ENCODE data around the gene DYNLL1. TPM values are rescaled to one million over a fixed set of nuclear protein-coding genes. Genes with fewer than 3 reads are reported as not detected.

Gene DYNLL1
- total and polyA plus RNA-seq, 9 donors = 228 to 403 (median 358) TPM

DNA sequence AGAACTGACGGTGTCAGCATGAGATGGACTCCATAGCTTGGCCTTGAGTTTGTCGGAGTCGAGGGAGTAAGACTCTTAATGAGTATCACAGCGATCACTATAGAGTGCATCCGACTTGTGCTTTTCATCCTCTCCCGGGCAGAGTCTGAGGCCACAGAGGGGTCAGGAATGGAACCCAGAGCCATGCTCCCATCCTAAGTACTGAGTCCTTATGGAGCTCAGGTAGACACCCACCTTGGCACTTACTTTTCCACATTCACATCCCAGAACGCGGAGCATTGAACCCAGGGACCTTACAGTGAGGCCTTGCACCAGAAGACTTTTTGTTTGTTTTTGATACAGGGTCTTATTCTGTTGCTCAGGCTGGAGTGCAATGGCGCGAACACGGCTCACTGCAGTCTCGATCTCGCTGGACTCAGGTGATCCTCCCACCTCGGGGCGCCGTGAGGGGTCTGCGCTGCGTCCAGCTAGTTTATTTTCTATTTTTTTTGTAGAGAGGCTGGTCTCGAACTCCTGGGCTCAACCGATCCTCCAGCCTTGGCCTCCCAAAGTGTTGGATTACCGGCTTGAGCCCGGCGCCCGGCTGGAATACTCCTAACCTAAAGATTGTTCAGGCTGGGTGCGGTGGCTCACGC lies 25.6 kb upstream of the DYNLL1 start:
- Histone ChIP-seq H3K4me3 (ENCODE audit: low read length) (peak overlapping the region; percentile 80), H3K4me1 (ENCODE audit: control insufficient read depth, insufficient read depth, low read length) (peaks cover 19% of the 10 kb centered on the region), H3K27me3 (ENCODE audit: control insufficient read depth, insufficient read depth, low read length) (no peaks in the 10 kb centered on the region), H3K36me3 (ENCODE audit: control insufficient read depth, insufficient read depth, low read length) (peaks cover 13% of the 10 kb centered on the region), H3K27ac (ENCODE audit: low read length) (peak overlapping the region; percentile 74), H3K9me3 (replicated peaks; ENCODE audit: control insufficient read depth, low read depth, low read length) (no peaks in the 10 kb centered on the region)
- no peak for DNase-seq
- 53% methylated on average over 15 of the region's 26 CpGs for WGBS (ENCODE audit: insufficient coverage)

DNA sequence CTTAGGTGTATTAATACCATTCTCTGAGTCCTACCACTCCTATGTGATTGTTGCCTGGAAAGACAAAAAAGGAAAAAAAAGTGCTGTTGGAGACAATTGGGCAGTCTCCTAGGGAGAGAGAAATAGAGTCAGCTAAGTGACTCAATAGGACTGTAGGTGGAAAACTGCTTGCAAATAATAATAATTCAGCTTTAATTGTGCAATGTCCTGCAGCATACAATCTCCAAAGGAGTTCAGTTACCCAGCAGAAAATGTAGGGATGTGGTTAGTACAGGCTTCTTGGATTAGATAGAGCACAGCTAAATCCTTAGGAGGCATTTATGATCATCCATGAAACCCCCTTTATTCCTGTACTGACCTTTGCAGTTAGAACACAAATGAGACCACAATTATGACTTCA lies 23.4 kb upstream of the DYNLL1 start:
- Histone ChIP-seq H3K4me3 (ENCODE audit: low read length) (no peak overlapping the region), H3K9me3 (replicated peaks; ENCODE audit: control insufficient read depth, low read depth, low read length) (no peaks in the 10 kb centered on the region), H3K27ac (ENCODE audit: low read length) (no peak overlapping the region), H3K4me1 (ENCODE audit: control insufficient read depth, insufficient read depth, low read length) (peaks cover 16% of the 10 kb centered on the region), H3K27me3 (ENCODE audit: control insufficient read depth, insufficient read depth, low read length) (no peaks in the 10 kb centered on the region), H3K36me3 (ENCODE audit: control insufficient read depth, insufficient read depth, low read length) (no peaks in the 10 kb centered on the region)
- DNase-seq = no peak

DNA sequence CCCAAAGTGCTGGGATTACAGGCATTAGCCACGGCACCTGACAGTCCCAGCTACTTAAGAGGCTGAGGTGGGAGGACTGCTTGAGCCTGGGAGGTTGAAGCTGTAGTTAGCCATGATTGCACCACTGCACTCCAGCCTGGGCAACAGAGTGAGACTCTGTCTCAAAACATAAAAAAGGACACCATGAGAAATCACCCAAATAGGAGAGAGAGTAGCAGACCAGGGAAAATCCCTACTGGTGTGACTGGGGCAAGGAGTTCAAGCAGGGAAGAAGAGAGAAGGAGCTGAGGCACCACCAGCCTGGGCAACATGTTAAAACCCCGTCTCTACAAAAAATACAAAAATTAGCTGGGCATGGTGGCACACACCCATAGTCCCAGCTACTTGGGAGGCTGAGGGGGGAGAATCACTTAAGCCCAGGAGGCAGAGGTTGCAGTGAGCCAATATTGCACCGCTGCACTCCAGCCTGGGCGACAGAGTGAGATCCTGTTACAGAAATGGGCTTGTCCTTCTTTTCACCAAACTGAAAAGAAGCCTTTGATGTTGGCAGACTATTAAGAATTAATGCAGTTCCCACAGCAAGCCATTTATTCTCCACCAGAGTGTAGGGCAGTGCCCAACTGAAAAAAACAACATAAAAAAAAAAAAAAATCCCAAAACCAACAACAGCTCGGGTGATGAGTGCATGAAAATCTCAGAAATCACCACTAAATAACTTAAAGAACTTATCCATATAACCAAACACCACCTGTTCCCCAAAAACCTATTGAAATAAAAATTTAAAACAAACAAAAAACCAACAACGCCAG lies 21.9 kb upstream of the DYNLL1 start:
- Histone ChIP-seq H3K27ac (ENCODE audit: low read length) (no peak overlapping the region), H3K9me3 (replicated peaks; ENCODE audit: control insufficient read depth, low read depth, low read length) (no peaks in the 10 kb centered on the region), H3K27me3 (ENCODE audit: control insufficient read depth, insufficient read depth, low read length) (no peaks in the 10 kb centered on the region), H3K4me1 (ENCODE audit: control insufficient read depth, insufficient read depth, low read length) (peaks cover 5% of the 10 kb centered on the region), H3K36me3 (ENCODE audit: control insufficient read depth, insufficient read depth, low read length) (no peaks in the 10 kb centered on the region), H3K4me3 (ENCODE audit: low read length) (no peak overlapping the region)
- 59% methylated on average over 3 of the region's 6 CpGs for WGBS (ENCODE audit: insufficient coverage)
- DNase-seq = no peak

DNA sequence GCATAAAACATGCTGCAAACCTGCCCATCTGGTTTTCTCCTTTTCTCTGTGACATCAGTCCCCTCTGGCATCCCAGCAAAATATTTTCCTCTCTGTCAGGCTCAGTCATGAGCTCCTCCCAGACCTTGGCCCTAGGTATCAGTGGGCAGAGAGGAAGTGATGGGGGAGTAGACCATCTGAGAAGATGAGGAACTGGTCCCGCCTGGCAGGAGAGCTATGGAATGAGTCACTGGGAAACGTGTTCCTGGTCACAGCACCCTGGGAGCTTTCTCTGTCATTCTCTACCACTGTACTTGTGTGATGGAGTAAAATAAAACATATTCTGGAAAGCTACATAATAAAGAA lies 21.3 kb upstream of the DYNLL1 start:
- Histone ChIP-seq H3K36me3 (ENCODE audit: control insufficient read depth, insufficient read depth, low read length) (no peaks in the 10 kb centered on the region), H3K4me3 (ENCODE audit: low read length) (no peak overlapping the region), H3K9me3 (replicated peaks; ENCODE audit: control insufficient read depth, low read depth, low read length) (no peaks in the 10 kb centered on the region), H3K27ac (ENCODE audit: low read length) (no peak overlapping the region), H3K4me1 (ENCODE audit: control insufficient read depth, insufficient read depth, low read length) (peaks cover 5% of the 10 kb centered on the region), H3K27me3 (ENCODE audit: control insufficient read depth, insufficient read depth, low read length) (no peaks in the 10 kb centered on the region)
- no CpG with 5 or more reads among the region's 2 CpGs for WGBS (ENCODE audit: insufficient coverage)
- DNase-seq = peak; percentile 76

DNA sequence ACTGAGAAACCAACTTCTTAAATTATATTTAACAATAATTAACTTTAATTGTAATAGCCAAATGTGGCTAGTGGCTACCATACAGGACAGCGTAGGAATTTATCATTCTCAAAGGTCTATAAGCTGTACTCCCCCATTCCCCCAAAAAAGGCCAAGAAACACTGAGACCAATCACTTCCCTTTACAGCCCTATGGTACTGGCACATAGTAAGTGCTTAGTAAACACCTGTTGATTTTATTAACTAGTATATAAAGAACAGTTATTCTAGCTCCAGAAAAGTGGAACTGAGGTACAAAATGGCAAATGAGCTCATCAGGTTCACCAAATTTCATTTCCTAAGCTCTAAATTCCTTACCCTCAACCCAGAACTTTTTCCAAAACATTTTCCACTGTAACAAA lies 20.3 kb upstream of the DYNLL1 start:
- Histone ChIP-seq H3K27ac (ENCODE audit: low read length) (no peak overlapping the region), H3K4me1 (ENCODE audit: control insufficient read depth, insufficient read depth, low read length) (no peaks in the 10 kb centered on the region), H3K9me3 (replicated peaks; ENCODE audit: control insufficient read depth, low read depth, low read length) (no peaks in the 10 kb centered on the region), H3K36me3 (ENCODE audit: control insufficient read depth, insufficient read depth, low read length) (no peaks in the 10 kb centered on the region), H3K27me3 (ENCODE audit: control insufficient read depth, insufficient read depth, low read length) (no peaks in the 10 kb centered on the region), H3K4me3 (ENCODE audit: low read length) (no peak overlapping the region)
- no CpG with 5 or more reads among the region's 1 CpG for WGBS (ENCODE audit: insufficient coverage)
- DNase-seq = no peak

DNA sequence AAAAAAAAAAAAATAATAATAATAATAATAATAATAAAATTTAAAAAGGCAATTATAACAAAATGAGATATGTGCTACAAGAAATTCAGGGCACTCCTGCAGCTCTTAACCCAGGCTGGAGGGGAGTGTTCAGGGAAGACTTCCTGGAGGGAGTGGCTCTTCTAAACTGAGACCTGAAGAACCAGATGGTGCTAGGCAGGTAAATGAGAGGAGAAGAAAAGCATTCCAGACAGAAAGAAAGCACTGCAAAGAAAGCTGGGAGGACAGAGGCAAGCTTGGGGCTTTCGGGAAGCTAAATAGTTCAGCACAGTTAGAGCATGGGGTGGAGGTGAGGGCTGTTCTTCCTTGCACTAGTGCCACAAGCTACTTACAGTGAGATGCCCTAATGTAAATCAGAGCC lies 16.5 kb upstream of the DYNLL1 start:
- Histone ChIP-seq H3K36me3 (ENCODE audit: control insufficient read depth, insufficient read depth, low read length) (peaks cover 12% of the 10 kb centered on the region), H3K27me3 (ENCODE audit: control insufficient read depth, insufficient read depth, low read length) (no peaks in the 10 kb centered on the region), H3K4me1 (ENCODE audit: control insufficient read depth, insufficient read depth, low read length) (no peaks in the 10 kb centered on the region), H3K27ac (ENCODE audit: low read length) (no peak overlapping the region), H3K9me3 (replicated peaks; ENCODE audit: control insufficient read depth, low read depth, low read length) (no peaks in the 10 kb centered on the region), H3K4me3 (ENCODE audit: low read length) (no peak overlapping the region)
- no peak for DNase-seq
- WGBS (ENCODE audit: insufficient coverage) = 100% methylated on average over 1 of the region's 1 CpG

DNA sequence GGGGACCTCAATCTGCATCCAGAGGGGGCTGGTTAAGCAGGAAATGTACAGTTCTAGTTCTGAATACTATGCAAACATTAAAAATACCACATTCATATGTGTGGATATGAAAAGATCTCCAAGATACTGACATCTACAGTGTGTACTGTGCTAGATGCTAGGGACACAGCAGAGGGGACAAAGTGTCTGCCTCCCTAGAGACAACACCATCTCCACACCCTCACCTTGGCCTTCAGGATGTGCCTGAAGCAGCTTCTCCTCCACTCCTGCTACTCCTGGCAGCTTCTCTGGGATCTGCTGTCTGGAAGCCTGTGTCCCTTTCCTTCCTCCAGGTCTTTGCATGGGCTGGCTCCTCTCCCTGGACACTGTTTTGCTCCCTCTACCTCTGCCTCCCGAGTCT lies 15.7 kb upstream of the DYNLL1 start:
- Histone ChIP-seq H3K36me3 (ENCODE audit: control insufficient read depth, insufficient read depth, low read length) (peaks cover 12% of the 10 kb centered on the region), H3K9me3 (replicated peaks; ENCODE audit: control insufficient read depth, low read depth, low read length) (no peaks in the 10 kb centered on the region), H3K27ac (ENCODE audit: low read length) (no peak overlapping the region), H3K27me3 (ENCODE audit: control insufficient read depth, insufficient read depth, low read length) (no peaks in the 10 kb centered on the region), H3K4me3 (ENCODE audit: low read length) (no peak overlapping the region), H3K4me1 (ENCODE audit: control insufficient read depth, insufficient read depth, low read length) (no peaks in the 10 kb centered on the region)
- 71% methylated on average over 1 of the region's 1 CpG for WGBS (ENCODE audit: insufficient coverage)
- DNase-seq = no peak

DNA sequence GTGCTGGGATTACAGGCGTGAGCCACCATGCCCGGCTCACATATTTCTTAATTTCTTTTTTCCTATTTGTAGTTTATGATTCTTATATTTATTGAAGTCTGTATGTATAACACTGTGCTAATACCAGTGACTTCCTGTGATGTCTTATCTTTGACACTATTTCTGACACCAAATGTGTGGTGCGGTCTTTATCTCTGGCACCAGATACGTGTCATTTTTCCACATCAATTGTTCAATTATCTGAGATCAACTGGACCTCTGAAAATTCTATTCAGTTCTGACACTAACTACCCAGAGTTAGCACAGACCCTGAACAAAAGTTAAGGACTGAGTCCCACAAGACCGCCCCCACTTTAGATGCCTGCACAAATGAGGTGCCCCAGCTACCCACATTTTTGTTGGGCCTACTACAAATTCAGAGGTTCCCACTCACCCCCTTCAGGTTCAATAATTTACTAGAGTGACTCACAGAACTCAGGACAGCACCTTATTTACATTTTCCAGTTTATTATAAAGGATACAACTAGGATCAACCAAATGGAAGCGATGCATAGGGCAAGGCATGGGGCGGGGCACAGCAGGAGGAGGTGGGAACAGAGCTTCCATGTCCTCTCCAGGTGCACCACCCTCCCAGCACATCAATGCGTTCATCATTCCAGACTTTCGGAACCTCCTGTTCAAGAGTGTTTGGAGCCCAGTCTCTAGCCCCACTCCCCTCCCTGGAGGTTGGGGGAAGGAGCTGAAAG lies 14.7 kb upstream of the DYNLL1 start:
- H3K4me1 ChIP-seq (ENCODE audit: control insufficient read depth, insufficient read depth, low read length) = no peaks in the 10 kb centered on the region
- H3K9me3 ChIP-seq (replicated peaks; ENCODE audit: control insufficient read depth, low read depth, low read length) = no peaks in the 10 kb centered on the region
- no peak overlapping the region for H3K4me3 ChIP-seq (ENCODE audit: low read length)
- DNase-seq = no peak
- H3K36me3 ChIP-seq (ENCODE audit: control insufficient read depth, insufficient read depth, low read length) = peaks cover 12% of the 10 kb centered on the region
- H3K27ac ChIP-seq (ENCODE audit: low read length) = no peak overlapping the region
- H3K27me3 ChIP-seq (ENCODE audit: control insufficient read depth, insufficient read depth, low read length) = no peaks in the 10 kb centered on the region
- WGBS (ENCODE audit: insufficient coverage) = 95% methylated on average over 4 of the region's 9 CpGs

DNA sequence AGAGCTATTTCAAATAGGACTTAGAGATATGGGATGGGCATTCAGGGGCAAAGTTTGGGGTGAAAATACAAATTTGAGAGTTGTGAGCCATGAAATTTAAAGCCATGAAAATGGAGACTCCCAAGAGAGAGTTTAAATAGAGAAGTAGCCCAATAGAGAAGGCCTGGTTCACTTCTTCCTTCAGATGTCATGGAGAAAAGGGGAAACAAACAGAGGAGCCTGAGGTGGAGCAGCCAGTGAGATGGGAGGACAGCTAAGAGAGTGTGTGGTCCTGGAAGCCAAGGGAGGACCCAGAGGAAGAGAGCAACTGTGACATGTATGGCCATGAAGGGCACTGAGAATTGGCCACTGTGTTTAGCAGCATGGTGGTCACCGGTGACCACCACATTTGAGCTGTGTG lies 12.3 kb upstream of the DYNLL1 start:
- Histone ChIP-seq H3K27ac (ENCODE audit: low read length) (no peak overlapping the region), H3K4me1 (ENCODE audit: control insufficient read depth, insufficient read depth, low read length) (no peaks in the 10 kb centered on the region), H3K9me3 (replicated peaks; ENCODE audit: control insufficient read depth, low read depth, low read length) (no peaks in the 10 kb centered on the region), H3K36me3 (ENCODE audit: control insufficient read depth, insufficient read depth, low read length) (peaks cover 15% of the 10 kb centered on the region), H3K27me3 (ENCODE audit: control insufficient read depth, insufficient read depth, low read length) (no peaks in the 10 kb centered on the region), H3K4me3 (ENCODE audit: low read length) (no peak overlapping the region)
- no peak for DNase-seq
- WGBS (ENCODE audit: insufficient coverage) = 94% methylated on average over 1 of the region's 1 CpG

All from muscle of leg (tissue), 11 donors.